ENCODE data around the gene PPP2R2C.

DNA sequence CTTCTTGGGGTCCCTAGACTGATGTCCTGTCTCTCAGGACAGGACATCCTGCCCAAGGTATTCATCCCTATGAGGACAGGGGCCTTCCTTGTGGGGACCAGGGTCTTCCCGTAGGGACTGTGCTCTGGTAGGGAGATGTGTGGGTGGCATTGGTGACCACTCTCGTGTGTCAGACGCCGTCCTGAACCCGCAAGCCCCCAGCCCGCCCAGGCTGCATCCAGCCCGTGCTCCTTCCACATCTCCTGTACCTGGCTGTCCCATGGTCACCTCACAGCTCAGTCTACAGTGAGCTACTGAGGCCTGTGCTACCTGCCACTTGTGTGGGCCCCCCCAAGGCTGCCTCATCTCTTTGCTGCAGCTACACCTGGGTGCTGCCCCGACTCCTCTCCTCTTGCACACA is 178.8 kb downstream of the PPP2R2C start:
- TF ChIP-seq, protein P1, sequence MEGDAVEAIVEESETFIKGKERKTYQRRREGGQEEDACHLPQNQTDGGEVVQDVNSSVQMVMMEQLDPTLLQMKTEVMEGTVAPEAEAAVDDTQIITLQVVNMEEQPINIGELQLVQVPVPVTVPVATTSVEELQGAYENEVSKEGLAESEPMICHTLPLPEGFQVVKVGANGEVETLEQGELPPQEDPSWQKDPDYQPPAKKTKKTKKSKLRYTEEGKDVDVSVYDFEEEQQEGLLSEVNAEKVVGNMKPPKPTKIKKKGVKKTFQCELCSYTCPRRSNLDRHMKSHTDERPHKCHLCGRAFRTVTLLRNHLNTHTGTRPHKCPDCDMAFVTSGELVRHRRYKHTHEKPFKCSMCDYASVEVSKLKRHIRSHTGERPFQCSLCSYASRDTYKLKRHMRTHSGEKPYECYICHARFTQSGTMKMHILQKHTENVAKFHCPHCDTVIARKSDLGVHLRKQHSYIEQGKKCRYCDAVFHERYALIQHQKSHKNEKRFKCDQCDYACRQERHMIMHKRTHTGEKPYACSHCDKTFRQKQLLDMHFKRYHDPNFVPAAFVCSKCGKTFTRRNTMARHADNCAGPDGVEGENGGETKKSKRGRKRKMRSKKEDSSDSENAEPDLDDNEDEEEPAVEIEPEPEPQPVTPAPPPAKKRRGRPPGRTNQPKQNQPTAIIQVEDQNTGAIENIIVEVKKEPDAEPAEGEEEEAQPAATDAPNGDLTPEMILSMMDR (conservative IDR thresholded peaks at IDR 0.05; ENCODE audit: low read depth, low read length), result no peak
- no peak for TF ChIP-seq EZH2 (IDR thresholded peaks at IDR 0.05; ENCODE audit: low read length, unreplicated experiment)

Data from PC-3 (cell line).